Measurements from ENCODE around the gene CBR3. TPM values are rescaled to one million over a fixed set of nuclear protein-coding genes. Genes with fewer than 3 reads are reported as not detected.

CBR3 gene
- total RNA-seq: 10 to 100 TPM; 20.9 to 46.7 (median 24.5) TPM

DNA sequence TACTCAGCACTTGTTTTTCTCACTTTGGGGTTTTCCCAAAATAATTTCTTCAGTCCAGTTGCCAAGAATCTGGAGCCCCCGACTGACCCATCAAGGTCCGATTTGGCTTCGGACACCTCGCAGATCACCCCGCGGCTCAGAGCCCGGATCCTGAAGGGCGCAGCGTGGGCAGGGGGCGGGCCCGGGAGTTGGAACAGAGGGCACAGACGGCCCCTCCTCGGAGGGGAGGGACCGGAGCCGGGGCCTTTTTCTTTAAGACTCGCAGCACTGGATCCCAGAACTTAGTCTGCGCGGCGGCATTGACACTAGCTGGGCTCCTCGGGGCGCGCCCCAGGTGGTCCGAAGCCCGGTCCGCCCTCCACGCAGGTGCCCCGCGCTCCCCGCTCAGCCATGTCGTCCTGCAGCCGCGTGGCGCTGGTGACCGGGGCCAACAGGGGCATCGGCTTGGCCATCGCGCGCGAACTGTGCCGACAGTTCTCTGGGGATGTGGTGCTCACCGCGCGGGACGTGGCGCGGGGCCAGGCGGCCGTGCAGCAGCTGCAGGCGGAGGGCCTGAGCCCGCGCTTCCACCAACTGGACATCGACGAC lies at the start of gene CBR3:
TSS of gene CBR3 (plus strand) at position 277 of the 588 bp plus-strand sequence. CDS start at position 391, 114 bp downstream.
- TF ChIP-seq, protein P1, sequence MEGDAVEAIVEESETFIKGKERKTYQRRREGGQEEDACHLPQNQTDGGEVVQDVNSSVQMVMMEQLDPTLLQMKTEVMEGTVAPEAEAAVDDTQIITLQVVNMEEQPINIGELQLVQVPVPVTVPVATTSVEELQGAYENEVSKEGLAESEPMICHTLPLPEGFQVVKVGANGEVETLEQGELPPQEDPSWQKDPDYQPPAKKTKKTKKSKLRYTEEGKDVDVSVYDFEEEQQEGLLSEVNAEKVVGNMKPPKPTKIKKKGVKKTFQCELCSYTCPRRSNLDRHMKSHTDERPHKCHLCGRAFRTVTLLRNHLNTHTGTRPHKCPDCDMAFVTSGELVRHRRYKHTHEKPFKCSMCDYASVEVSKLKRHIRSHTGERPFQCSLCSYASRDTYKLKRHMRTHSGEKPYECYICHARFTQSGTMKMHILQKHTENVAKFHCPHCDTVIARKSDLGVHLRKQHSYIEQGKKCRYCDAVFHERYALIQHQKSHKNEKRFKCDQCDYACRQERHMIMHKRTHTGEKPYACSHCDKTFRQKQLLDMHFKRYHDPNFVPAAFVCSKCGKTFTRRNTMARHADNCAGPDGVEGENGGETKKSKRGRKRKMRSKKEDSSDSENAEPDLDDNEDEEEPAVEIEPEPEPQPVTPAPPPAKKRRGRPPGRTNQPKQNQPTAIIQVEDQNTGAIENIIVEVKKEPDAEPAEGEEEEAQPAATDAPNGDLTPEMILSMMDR (IDR thresholded peaks at IDR 0.05; ENCODE audit: low read depth): no peak

DNA sequence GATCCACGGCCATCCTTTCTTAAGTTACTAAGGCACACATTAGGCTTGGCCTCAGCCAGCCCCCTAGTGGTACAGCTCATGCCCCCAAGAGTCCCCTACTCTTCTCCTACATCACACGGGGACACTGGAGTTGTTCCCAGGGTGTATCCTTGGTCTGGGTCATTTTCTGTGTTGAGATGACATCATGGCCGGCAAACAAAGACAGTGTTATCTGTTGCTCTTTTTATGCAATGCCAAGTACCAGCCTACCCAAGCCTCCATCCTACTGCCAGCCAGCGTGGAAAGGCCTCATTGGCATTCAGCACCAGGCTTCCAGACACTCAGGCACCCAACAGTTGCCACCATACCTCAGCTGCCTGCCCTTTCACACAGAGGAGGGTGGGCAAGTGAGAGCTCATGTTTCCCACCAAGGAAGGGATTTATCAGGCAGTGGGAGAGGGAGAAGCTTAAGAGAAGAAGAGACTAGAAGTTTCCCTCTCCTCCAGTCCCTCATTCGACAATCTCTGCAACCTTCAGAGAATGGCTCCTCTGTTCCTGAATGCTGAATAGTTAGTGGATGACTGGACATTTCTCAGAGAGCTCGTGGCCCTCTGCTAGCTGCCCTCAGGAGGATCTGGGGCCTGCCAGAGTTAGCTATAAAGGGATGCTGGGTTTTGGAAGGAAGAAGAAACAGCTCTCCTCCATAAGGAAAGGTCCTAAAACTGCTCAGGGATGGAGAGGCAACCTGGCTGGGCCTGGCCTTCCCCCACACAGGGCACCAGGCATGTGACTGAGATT lies 47.3 kb upstream of the CBR3 start:
- TF ChIP-seq, protein P1 (IDR thresholded peaks at IDR 0.05; ENCODE audit: low read depth): no peak

DNA sequence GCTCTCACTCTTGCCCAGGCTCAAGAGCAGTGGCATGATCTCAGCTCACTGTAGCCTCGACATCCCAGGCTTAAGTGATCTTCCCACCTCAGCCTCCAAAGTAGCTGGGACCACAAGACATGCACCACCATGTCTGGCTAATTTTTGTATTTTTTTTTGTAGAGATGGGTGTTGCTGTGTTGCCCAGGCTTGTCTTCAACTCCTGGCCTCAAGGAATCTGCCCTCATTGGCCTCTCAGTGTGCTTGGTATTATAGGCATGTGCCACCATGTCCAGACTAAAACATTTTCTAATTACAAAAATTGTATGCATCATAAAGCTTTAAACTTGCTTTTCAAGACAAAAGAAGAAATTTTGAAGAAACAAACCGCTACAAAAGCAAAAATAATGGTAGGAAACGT lies 44.9 kb upstream of the CBR3 start:
- TF ChIP-seq, protein P1 (IDR thresholded peaks at IDR 0.05; ENCODE audit: low read depth): no peak

GRCh38 chr21:36092681-36093080 lies 42.2 kb upstream of the CBR3 start:
- TF ChIP-seq, protein P1 (IDR thresholded peaks at IDR 0.05; ENCODE audit: low read depth): no peak

DNA sequence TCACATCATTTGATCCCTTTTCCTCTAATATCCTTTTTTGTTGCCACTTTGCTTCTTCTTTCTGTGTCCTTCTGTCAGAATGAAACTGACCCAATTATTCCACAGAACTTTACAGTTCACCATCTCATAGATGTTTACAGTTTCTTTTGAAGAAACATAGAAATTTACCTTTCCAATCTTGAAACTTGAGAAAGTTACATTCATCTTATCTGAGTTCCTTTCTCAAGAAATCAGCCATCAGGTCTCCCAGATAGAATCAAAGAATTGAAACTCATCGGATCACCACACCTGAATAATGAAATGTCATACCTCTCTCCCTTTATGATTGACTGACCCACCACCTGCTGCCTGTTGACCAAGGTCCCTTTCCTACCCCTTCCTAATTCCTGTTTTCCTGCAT lies 41.4 kb upstream of the CBR3 start:
- TF ChIP-seq, protein P1 (IDR thresholded peaks at IDR 0.05; ENCODE audit: low read depth): no peak

GRCh38 chr21:36096398-36097290 lies 38.2 kb upstream of the CBR3 start:
- TF ChIP-seq, protein P1 (IDR thresholded peaks at IDR 0.05; ENCODE audit: low read depth): no peak

All from subcutaneous adipose tissue (tissue), 4 donors.